HepG2 (cell line): Measurements from ENCODE around the gene ZFHX3. TPM values are rescaled to one million over a fixed set of nuclear protein-coding genes. Genes with fewer than 3 reads are reported as not detected.

ENCODE experiments used
- CERS6 ChIP-seq: sonication (generic); formaldehyde crosslinking; IDR thresholded peaks from 2 replicates; pipeline ENCODE4 v1.5.0; 2020; ENCODE audit warnings: missing genetic modification reagents
- CREB1 ChIP-seq, 2 experiments: fragments of 450-650 bp in 1 of 2; IDR thresholded peaks; 2 replicates each; pipeline ENCODE4 v1.6.1; 2016 to 2017; ENCODE audit warnings: control low read depth in 1 of 2, mild to moderate bottlenecking in 1 of 2, missing compliant biosample characterization in 1 of 2, missing genetic modification characterization in 1 of 2
- GATAD2A ChIP-seq: IDR thresholded peaks from 2 replicates; pipeline ENCODE4 v1.6.1; 2016
- HOXA5 ChIP-seq: sonication (generic); formaldehyde crosslinking; IDR thresholded peaks from 2 replicates; pipeline ENCODE4 v1.4.0; 2020; ENCODE audit warnings: missing genetic modification reagents
- IKZF1 ChIP-seq: fragments of 450-650 bp; IDR thresholded peaks from 2 replicates; pipeline ENCODE4 v1.7.1; 2016
- MLX ChIP-seq: IDR thresholded peaks from 2 replicates; pipeline ENCODE4 v1.6.1; 2016
- ONECUT2 ChIP-seq: sonication (generic); formaldehyde crosslinking; IDR thresholded peaks from 2 replicates; pipeline ENCODE4 v1.4.0; 2020; ENCODE audit warnings: missing genetic modification reagents
- PBX2 ChIP-seq: IDR thresholded peaks from 2 replicates; pipeline ENCODE4 v1.6.1; 2016; ENCODE audit warnings: control low read depth
- RFX5 ChIP-seq: IDR thresholded peaks from 2 replicates; pipeline ENCODE4 v1.6.1; 2011; ENCODE audit warnings: low read depth, low read length, improper control_type of control experiment
- SALL1 ChIP-seq: sonication (generic); formaldehyde crosslinking; IDR thresholded peaks from 2 replicates; pipeline ENCODE4 v1.8.0; 2022; ENCODE audit warnings: mild to moderate bottlenecking, missing genetic modification reagents
- ZNF12 ChIP-seq: sonication (generic); formaldehyde crosslinking; IDR thresholded peaks from 2 replicates; pipeline ENCODE4 v1.5.0; 2020; ENCODE audit warnings: missing genetic modification reagents
- ZNF510 ChIP-seq: sonication (generic); formaldehyde crosslinking; IDR thresholded peaks from 2 replicates; pipeline ENCODE4 v1.4.0; 2020; ENCODE audit warnings: low read depth, mild to moderate bottlenecking, missing genetic modification reagents
- ZNF768 ChIP-seq: sonication (generic); formaldehyde crosslinking; IDR thresholded peaks from 2 replicates; pipeline ENCODE4 v1.4.0; 2020; ENCODE audit warnings: missing genetic modification reagents
- polyA plus RNA-seq, 8 experiments: library from polyadenylated mRNA; depleted of rRNA in 3 of 8; stranded (reverse) in 7 of 8; unstranded in 1 of 8; fragments of >200 nt; fragmentation: Illumina TruSeq in 4 of 8; extraction: Trizol in 4 of 8; gene quantifications; 2 replicates each; pipeline versions ENCODE4 v1.2.1 to v1.2.3, GENCODE V29; 2011 to 2016; ENCODE audit warnings: low read depth in 4 of 8, missing spikeins in 1 of 8, mixed read lengths in 1 of 8; ENCODE audit not compliant: insufficient read depth in 1 of 8
- total RNA-seq, 5 experiments: library from RNA; depleted of rRNA; stranded (reverse); fragments of >200 nt; fragmentation: Illumina TruSeq; extraction: Trizol; gene quantifications; 2 replicates each; pipeline ENCODE4 v1.2.3, GENCODE V29; 2016; ENCODE audit warnings: low read depth in 1 of 5
- TF ChIP-seq, protein P1 (sequence below): sonication (generic); formaldehyde crosslinking; IDR thresholded peaks from 2 replicates; pipeline ENCODE4 v1.5.1; 2020; ENCODE audit warnings: missing genetic modification reagents, mild to moderate bottlenecking, borderline replicate concordance
- TF ChIP-seq, protein P2 (sequence below): sonication (generic); formaldehyde crosslinking; IDR thresholded peaks from 2 replicates; pipeline ENCODE4 v1.5.0; 2020; ENCODE audit warnings: mild to moderate bottlenecking, missing genetic modification reagents, moderate library complexity

The ZFHX3 gene
- total and polyA plus RNA-seq, 2 of the 13 experiments (the other 11 are each of a cell fraction or from before 2014, with no cell fraction given) = 5.0 to 6.0 TPM

- no peak for TF ChIP-seq RFX5
- TF ChIP-seq, protein P1, sequence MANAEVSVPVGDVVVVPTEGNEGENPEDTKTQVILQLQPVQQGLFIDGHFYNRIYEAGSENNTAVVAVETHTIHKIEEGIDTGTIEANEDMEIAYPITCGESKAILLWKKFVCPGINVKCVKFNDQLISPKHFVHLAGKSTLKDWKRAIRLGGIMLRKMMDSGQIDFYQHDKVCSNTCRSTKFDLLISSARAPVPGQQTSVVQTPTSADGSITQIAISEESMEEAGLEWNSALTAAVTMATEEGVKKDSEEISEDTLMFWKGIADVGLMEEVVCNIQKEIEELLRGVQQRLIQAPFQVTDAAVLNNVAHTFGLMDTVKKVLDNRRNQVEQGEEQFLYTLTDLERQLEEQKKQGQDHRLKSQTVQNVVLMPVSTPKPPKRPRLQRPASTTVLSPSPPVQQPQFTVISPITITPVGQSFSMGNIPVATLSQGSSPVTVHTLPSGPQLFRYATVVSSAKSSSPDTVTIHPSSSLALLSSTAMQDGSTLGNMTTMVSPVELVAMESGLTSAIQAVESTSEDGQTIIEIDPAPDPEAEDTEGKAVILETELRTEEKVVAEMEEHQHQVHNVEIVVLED = no peak
- no peak for TF ChIP-seq ZNF12
- TF ChIP-seq, protein P2, sequence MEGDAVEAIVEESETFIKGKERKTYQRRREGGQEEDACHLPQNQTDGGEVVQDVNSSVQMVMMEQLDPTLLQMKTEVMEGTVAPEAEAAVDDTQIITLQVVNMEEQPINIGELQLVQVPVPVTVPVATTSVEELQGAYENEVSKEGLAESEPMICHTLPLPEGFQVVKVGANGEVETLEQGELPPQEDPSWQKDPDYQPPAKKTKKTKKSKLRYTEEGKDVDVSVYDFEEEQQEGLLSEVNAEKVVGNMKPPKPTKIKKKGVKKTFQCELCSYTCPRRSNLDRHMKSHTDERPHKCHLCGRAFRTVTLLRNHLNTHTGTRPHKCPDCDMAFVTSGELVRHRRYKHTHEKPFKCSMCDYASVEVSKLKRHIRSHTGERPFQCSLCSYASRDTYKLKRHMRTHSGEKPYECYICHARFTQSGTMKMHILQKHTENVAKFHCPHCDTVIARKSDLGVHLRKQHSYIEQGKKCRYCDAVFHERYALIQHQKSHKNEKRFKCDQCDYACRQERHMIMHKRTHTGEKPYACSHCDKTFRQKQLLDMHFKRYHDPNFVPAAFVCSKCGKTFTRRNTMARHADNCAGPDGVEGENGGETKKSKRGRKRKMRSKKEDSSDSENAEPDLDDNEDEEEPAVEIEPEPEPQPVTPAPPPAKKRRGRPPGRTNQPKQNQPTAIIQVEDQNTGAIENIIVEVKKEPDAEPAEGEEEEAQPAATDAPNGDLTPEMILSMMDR (CRISPR knock-in tag) = 0 out of 2 replicates have a peak, but pooled peaks have one; percentile 5
- peak; percentile 14; the same call in 1 of the 2 replicates for TF ChIP-seq SALL1
- TF ChIP-seq IKZF1 = no peak
- TF ChIP-seq MLX = no peak
- no peak for TF ChIP-seq CERS6 (CRISPR knock-in tag)
- TF ChIP-seq ONECUT2 (CRISPR knock-in tag) = peak; percentile 65; the same call in 1 of the 2 replicates
- 0 out of 2 replicates have a peak, but pooled peaks have one; percentile 17 for TF ChIP-seq ZNF768 (CRISPR knock-in tag)
- TF ChIP-seq ZNF510 (CRISPR knock-in tag) = no peak
- no peak for TF ChIP-seq PBX2 (CRISPR knock-in tag)
- TF ChIP-seq HOXA5 = no peak
- TF ChIP-seq CREB1 (IDR thresholded peaks at IDR 0.05) = no peak
- peak; percentile 26; the same call in 1 of the 2 replicates for TF ChIP-seq CREB1 (CRISPR knock-in tag; IDR thresholded peaks at IDR 0.05)
- TF ChIP-seq GATAD2A = peak; percentile 9; the same call in 1 of the 2 replicates
Measured at GRCh38 chr16:73027685-73028111, 20.2 kb downstream of the ZFHX3 start (continued).
